GM13976 (cell line): Measurements from ENCODE around the gene CACNA2D3.
"Not testable (repeated sequence)": the region's sequence is repeated elsewhere in the genome, so short reads cannot be mapped to it uniquely, and the experiment has no call there.

Experiments
- DNase-seq: peaks from one replicate; pipeline ENCODE4 v3.0.0; 2012; ENCODE audit warnings: low spot score
- CTCF ChIP-seq: IDR thresholded peaks from 2 replicates; pipeline ENCODE4 v1.5.1; 2012; ENCODE audit warnings: borderline replicate concordance, mild to moderate bottlenecking; ENCODE audit not compliant: insufficient read depth; ENCODE audit errors: extremely low read depth, missing control alignments, control extremely low read depth
- in situ Hi-C: fragments of 300-500 bp; cut with MboI; formaldehyde crosslinking; loops from one replicate; pipeline ENCODE4 v1.12.0; 2022; ENCODE audit warnings: low sequenced_read_pairs, mixed read lengths, inconsistent platforms; ENCODE audit not compliant: unreplicated experiment

Gene CACNA2D3

GRCh38 chr3:55107187-55107586 lies 984.8 kb downstream of the CACNA2D3 start:
- DNase-seq, result no peak
- in situ Hi-C loops, result no loop called here
- no peak for TF ChIP-seq CTCF

GRCh38 chr3:55111906-55112305 lies 989.6 kb downstream of the CACNA2D3 start:
- DNase-seq, result not testable (repeated sequence)

GRCh38 chr3:55118451-55118850 lies 996.1 kb downstream of the CACNA2D3 start:
- no peak for DNase-seq
- in situ Hi-C loops, result no loop called here
- TF ChIP-seq CTCF, result no peak

More at GRCh38 chr3:55111906-55112305, 989.6 kb downstream of the CACNA2D3 start:
- in situ Hi-C loops, result not testable (repeated sequence)

GRCh38 chr3:55119268-55119667 lies 996.9 kb downstream of the CACNA2D3 start:
- DNase-seq, result no peak
- TF ChIP-seq CTCF, result no peak
- in situ Hi-C loops, result no loop called here

DNA sequence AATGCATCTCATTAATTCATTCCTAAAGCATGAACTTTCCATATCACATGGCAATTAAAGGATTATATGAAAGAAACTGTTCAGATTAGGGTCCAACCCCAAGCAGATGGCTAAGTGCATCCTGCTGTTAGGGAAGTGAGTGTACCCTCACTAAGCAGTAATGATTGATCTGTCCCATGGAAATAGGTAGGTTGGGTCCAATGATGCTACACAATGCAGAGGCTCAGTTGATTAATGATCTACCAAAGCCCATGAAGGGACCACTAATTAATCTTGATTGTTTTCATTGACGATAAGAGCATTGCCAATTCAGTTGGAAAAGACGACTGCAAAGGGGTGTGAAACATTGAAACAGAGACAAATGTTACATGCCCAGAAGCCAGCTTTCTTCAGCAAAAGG lies 1000.0 kb downstream of the CACNA2D3 start:
- no peak for TF ChIP-seq CTCF
- DNase-seq, result no peak
- in situ Hi-C loops, result no loop called here
